Activated effector memory CD4-positive, alpha-beta T cell treated with anti-CD3 and anti-CD28 coated beads, Interleukin-2, amount 50 U/mL, for 16 hours (primary cell): Measurements from ENCODE around the gene MTCL1.

Experiments used
- DNase-seq: peaks from one replicate; pipeline ENCODE4 v3.0.0-alpha.2; 2020

The MTCL1 gene

GRCh38 chr18:8842506-8842905 lies 137.2 kb downstream of the MTCL1 start:
- no peak for DNase-seq

- no peak for DNase-seq
Measured at GRCh38 chr18:8843005-8843404, 137.6 kb downstream of the MTCL1 start.

GRCh38 chr18:8844721-8845148 lies 139.4 kb downstream of the MTCL1 start:
- no peak for DNase-seq

- DNase-seq, result no peak
Measured at GRCh38 chr18:8845506-8845905, 140.2 kb downstream of the MTCL1 start.

GRCh38 chr18:8847066-8847755 lies 141.9 kb downstream of the MTCL1 start:
- DNase-seq, result no peak

GRCh38 chr18:8847900-8848299 lies 142.5 kb downstream of the MTCL1 start:
- no peak for DNase-seq

GRCh38 chr18:8848541-8848940 lies 143.2 kb downstream of the MTCL1 start:
- DNase-seq, result no peak

GRCh38 chr18:8849696-8850095 lies 144.3 kb downstream of the MTCL1 start:
- no peak for DNase-seq

- no peak for DNase-seq
Measured at GRCh38 chr18:8851659-8852058, 146.3 kb downstream of the MTCL1 start.

- DNase-seq, result no peak
Measured at GRCh38 chr18:8854550-8854949, 149.2 kb downstream of the MTCL1 start.

- DNase-seq, result no peak
Measured at GRCh38 chr18:8854962-8855361, 149.6 kb downstream of the MTCL1 start.

- no peak for DNase-seq
Measured at GRCh38 chr18:8856212-8856611, 150.9 kb downstream of the MTCL1 start.

- DNase-seq, result no peak
Measured at GRCh38 chr18:8856769-8857393, 151.5 kb downstream of the MTCL1 start.

GRCh38 chr18:8857806-8858205 lies 152.4 kb downstream of the MTCL1 start:
- DNase-seq, result no peak

GRCh38 chr18:8858888-8859511 lies 153.6 kb downstream of the MTCL1 start:
- no peak for DNase-seq

GRCh38 chr18:8860845-8861642 lies 155.7 kb downstream of the MTCL1 start:
- no peak for DNase-seq

- no peak for DNase-seq
Measured at GRCh38 chr18:8863427-8863826, 158.1 kb downstream of the MTCL1 start.

GRCh38 chr18:8865934-8866333 lies 160.6 kb downstream of the MTCL1 start:
- DNase-seq, result no peak

GRCh38 chr18:8866679-8867078 lies 161.3 kb downstream of the MTCL1 start:
- no peak for DNase-seq

- DNase-seq, result no peak
Measured at GRCh38 chr18:8868276-8868675, 162.9 kb downstream of the MTCL1 start.

- no peak for DNase-seq
Measured at GRCh38 chr18:8868779-8869415, 163.5 kb downstream of the MTCL1 start.

GRCh38 chr18:8869696-8870095 lies 164.3 kb downstream of the MTCL1 start:
- no peak for DNase-seq

- no peak for DNase-seq
Measured at GRCh38 chr18:8870528-8870927, 165.2 kb downstream of the MTCL1 start.
